Measurements from ENCODE around the gene ECHS1.

The ECHS1 gene

DNA sequence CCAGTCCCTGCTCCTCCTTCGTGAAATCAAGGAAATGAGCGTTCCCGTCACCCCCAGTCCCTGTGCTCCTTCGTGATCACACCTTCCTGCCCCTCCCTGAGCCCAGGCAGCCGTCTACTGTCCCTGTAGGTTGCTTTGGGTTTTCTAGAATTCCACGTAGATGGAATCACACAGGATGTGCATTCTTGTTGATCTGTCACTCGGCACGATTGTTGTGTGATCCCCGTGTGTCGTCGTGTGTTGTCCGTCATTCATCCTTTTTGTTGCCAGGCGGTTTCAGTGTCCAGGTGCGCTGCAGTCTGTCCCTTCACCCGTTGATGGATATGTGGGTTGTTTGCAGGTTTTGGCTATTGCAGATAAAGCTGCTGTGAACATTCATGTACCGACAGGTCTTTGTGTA lies 30.2 kb upstream of the ECHS1 start:
- ChIA-PET CTCF (no interaction called here), POLR2A (no interaction called here)
- H3K36me3 ChIP-seq (ENCODE audit: control insufficient read depth in 2 of 2, insufficient read depth in 1 of 2, low read length in 2 of 2), result peaks cover 45 to 93% of the 10 kb centered on the region in 2 experiments

DNA sequence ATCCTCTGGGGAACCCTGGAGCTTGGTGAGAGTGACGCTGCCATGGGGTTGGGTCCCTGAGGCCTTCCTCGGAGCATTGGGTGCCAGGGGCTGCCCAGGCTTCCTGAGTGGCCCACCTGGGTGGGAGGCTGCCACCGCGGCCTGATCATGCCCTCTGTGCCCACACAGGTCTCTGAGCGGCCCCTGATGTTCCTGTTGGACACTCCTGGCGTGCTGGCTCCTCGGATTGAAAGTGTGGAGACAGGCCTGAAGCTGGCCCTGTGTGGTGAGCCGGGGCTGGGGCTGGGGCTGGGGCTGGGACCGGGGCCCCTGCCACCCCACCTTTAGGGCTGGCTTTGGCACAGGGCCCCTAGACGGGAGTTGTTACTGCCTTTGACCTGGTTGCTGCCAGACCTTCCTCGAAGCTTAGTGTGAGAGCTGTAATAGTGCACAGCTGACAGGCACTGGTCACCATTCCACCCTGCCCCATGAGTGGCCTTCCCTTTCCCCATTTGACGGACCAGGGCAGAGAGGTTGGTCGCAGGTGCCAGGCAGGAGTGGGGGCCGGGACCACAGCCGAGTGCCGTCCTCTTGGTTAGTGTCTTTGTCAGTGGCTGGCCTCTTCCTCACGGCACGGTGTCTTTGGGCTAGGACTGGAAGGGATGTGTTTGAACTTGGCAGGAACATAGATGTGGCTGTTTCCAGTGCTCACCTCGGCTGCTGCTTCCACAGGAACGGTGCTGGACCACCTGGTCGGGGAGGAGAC lies 29.0 kb upstream of the ECHS1 start:
- H3K9me3 ChIP-seq (ENCODE audit: control insufficient read depth, insufficient read depth, low read depth, low read length), result no peaks in the 10 kb centered on the region
- no peaks in the 10 kb centered on the region for H3K4me1 ChIP-seq (ENCODE audit: control insufficient read depth, insufficient read depth, low read length)
- peaks cover 39 to 90% of the 10 kb centered on the region in 2 experiments for H3K36me3 ChIP-seq (ENCODE audit: control insufficient read depth in 2 of 2, insufficient read depth in 1 of 2, low read length in 2 of 2)
- ChIA-PET CTCF (interaction anchor here (0.6 kb wide), 1 partner anchor 11 kb away, joined by 3 read pairs; no protein-coding TSS in a partner anchor), POLR2A (interaction anchor here (0.6 to 0.7 kb wide), 2 partner anchors 13 to 16 kb away, joined by 3 read pairs; no protein-coding TSS in a partner anchor)
- TF ChIP-seq, protein P1, sequence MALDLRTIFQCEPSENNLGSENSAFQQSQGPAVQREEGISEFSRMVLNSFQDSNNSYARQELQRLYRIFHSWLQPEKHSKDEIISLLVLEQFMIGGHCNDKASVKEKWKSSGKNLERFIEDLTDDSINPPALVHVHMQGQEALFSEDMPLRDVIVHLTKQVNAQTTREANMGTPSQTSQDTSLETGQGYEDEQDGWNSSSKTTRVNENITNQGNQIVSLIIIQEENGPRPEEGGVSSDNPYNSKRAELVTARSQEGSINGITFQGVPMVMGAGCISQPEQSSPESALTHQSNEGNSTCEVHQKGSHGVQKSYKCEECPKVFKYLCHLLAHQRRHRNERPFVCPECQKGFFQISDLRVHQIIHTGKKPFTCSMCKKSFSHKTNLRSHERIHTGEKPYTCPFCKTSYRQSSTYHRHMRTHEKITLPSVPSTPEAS (tag by site-specific recombination; IDR thresholded peaks at IDR 0.05), result no peak
- TF ChIP-seq ZNF660 (tag by site-specific recombination; IDR thresholded peaks at IDR 0.05) (no peak), ZNF621 (tag by site-specific recombination; IDR thresholded peaks at IDR 0.05) (no peak), ZBTB8A (tag by site-specific recombination; IDR thresholded peaks at IDR 0.05) (no peak), OVOL3 (tag by site-specific recombination; IDR thresholded peaks at IDR 0.05) (no peak), SALL2 (tag by site-specific recombination; IDR thresholded peaks at IDR 0.05; ENCODE audit: borderline replicate concordance) (no peak)
- TF ChIP-seq, protein P2, sequence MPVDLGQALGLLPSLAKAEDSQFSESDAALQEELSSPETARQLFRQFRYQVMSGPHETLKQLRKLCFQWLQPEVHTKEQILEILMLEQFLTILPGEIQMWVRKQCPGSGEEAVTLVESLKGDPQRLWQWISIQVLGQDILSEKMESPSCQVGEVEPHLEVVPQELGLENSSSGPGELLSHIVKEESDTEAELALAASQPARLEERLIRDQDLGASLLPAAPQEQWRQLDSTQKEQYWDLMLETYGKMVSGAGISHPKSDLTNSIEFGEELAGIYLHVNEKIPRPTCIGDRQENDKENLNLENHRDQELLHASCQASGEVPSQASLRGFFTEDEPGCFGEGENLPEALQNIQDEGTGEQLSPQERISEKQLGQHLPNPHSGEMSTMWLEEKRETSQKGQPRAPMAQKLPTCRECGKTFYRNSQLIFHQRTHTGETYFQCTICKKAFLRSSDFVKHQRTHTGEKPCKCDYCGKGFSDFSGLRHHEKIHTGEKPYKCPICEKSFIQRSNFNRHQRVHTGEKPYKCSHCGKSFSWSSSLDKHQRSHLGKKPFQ (tag by site-specific recombination; IDR thresholded peaks at IDR 0.05), result no peak
- H3K27ac ChIP-seq (ENCODE audit: extremely low read depth, low read depth, low read length), result no peak overlapping the region
- H3K4me3 ChIP-seq (ENCODE audit: low read depth, low read length), result no peak overlapping the region

More for the DNA sequence above, 30.2 kb upstream of the ECHS1 start:
- Histone ChIP-seq H3K27ac (ENCODE audit: extremely low read depth, low read depth, low read length) (no peak overlapping the region), H3K4me1 (ENCODE audit: control insufficient read depth, insufficient read depth, low read length) (no peaks in the 10 kb centered on the region), H3K9me3 (ENCODE audit: control insufficient read depth, insufficient read depth, low read depth, low read length) (no peaks in the 10 kb centered on the region), H3K4me3 (ENCODE audit: low read depth, low read length) (no peak overlapping the region)
- TF ChIP-seq ZNF624 (tag by site-specific recombination; IDR thresholded peaks at IDR 0.05), result no peak
- TF ChIP-seq ZNF10 (tag by site-specific recombination; IDR thresholded peaks at IDR 0.05), result peak; percentile 73; the same call in 1 of the 2 replicates
- TF ChIP-seq SCRT1 (tag by site-specific recombination; IDR thresholded peaks at IDR 0.05; ENCODE audit: borderline replicate concordance), result peak; percentile 15; the same call in 1 of the 2 replicates
- TF ChIP-seq SCRT2 (tag by site-specific recombination; IDR thresholded peaks at IDR 0.05), result peak; percentile 73
- no peak for TF ChIP-seq ZNF140 (tag by site-specific recombination; IDR thresholded peaks at IDR 0.05)

DNA sequence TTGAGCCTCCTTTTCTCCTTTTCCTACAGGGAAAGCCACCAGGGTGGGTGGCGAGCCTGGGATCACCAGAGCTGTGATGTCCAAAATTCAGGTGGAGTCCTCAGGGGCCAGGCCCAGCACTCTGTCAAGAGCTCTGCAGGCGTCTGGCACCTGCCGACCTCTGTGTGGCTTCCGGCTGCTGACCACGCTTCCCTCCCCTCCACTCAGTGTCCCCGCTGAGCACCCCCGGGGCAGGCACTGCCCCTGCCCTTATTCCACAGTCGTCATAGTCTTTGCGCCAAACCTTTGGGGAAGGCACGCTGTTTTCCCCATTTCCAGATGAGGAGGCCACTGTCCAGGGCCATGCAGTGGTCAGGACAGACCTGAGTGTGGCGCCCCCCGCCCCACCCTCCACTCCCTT lies 28.3 kb upstream of the ECHS1 start:
- Histone ChIP-seq H3K4me3 (ENCODE audit: low read depth, low read length) (no peak overlapping the region), H3K4me1 (ENCODE audit: control insufficient read depth, insufficient read depth, low read length) (no peaks in the 10 kb centered on the region), H3K9me3 (ENCODE audit: control insufficient read depth, insufficient read depth, low read depth, low read length) (no peaks in the 10 kb centered on the region), H3K36me3 (ENCODE audit: control insufficient read depth in 2 of 2, insufficient read depth in 1 of 2, low read length in 2 of 2) (peaks cover 33 to 92% of the 10 kb centered on the region in 2 experiments), H3K27ac (ENCODE audit: extremely low read depth, low read depth, low read length) (no peak overlapping the region)
- POLR2A ChIA-PET, result interaction anchor here (0.6 to 0.7 kb wide), 2 partner anchors 13 to 17 kb away, joined by 3 read pairs; no protein-coding TSS in a partner anchor
- CTCF ChIA-PET, result interaction anchor here (0.7 to 0.8 kb wide), 2 partner anchors 72 to 86 kb away, joined by 3 read pairs; no protein-coding TSS in a partner anchor
- no peak for TF ChIP-seq ZNF677 (tag by site-specific recombination; IDR thresholded peaks at IDR 0.05)
- TF ChIP-seq ZNF354C (tag by site-specific recombination; IDR thresholded peaks at IDR 0.05; ENCODE audit: borderline replicate concordance, low read depth), result no peak
- TF ChIP-seq ZNF560 (tag by site-specific recombination; IDR thresholded peaks at IDR 0.05; ENCODE audit: borderline replicate concordance), result no peak
- no peak for TF ChIP-seq SALL2 (tag by site-specific recombination; IDR thresholded peaks at IDR 0.05; ENCODE audit: borderline replicate concordance)
